Left hindlimb (tissue), 1 donor: ENCODE measurements around the gene GOLGA6L6.
"Not testable (repeated sequence)": the region's sequence is repeated elsewhere in the genome, so short reads cannot be mapped to it uniquely, and the experiment has no call there.

ENCODE experiments used
- DNase-seq: peaks from one replicate; pipeline ENCODE4 v3.0.0-alpha.2; 2018

Gene GOLGA6L6, protein sequence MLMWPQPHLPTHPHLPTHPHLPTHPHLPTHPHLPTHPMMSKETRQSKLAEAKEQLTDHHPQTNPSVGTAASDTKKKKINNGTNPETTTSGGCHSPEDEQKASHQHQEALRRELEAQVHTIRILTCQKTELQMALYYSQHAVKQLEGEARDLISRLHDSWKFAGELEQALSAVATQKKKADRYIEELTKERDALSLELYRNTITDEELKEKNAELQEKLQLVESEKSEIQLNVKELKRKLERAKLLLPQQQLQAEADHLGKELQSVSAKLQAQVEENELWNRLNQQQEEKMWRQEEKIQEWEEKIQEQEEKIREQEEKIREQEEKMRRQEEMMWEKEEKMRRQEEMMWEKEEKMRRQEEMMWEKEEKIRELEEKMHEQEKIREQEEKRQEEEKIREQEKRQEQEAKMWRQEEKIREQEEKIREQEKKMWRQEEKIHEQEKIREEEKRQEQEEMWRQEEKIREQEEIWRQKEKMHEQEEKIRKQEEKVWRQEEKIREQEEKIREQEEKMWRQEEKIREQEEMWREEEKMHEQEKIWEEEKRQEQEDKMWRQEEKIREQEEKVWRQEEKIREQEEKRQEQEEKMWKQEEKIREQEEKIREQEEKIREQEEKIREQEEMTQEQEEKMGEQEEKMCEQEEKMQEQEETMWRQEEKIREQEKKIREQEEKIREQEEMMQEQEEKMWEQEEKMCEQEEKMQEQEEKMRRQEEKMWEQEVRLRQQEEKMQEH

DNA sequence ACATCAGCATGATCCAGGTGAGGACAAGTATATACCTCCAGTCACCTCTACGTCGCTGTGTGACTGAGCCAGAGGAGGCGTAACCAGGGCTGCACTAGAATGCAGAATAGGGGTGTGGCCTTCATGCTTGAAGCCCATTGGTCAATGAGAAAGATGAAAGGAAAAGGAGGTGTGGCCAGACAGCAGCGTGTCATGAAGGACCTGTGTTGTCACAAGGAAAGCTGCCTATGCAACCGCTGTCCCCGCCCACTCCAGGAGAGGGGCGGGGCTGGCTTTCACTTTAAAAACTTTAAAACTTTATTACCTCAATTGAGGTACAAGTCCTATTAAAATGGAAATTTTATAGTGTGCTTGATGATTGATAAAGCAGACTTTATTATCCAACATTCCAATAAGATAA is at the start of gene GOLGA6L6:
Gene GOLGA6L6 (minus strand): TSS at position 101 of the 400 bp plus-strand sequence. CDS start 91 bp downstream, at position 10.
- not testable (repeated sequence) for DNase-seq

DNA sequence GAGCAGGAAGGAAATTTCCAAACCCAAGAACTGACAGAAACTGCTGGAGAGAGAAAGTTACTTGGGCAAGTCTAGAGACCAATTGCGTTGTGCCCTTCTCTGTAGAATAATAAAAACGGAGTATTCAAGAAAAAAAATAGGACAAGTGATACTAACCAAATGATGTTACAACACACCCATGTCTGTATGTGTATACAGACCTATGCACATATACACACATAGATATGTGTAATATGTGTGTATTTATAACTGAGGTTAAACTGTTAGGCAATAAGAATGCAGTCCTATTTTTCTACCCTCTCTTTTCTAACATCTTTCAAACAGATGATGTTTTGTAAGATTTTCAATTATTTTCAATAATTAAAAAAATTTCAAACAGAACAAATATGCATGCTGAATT is 48.5 kb upstream of the GOLGA6L6 start:
- DNase-seq = not testable (repeated sequence)

DNA sequence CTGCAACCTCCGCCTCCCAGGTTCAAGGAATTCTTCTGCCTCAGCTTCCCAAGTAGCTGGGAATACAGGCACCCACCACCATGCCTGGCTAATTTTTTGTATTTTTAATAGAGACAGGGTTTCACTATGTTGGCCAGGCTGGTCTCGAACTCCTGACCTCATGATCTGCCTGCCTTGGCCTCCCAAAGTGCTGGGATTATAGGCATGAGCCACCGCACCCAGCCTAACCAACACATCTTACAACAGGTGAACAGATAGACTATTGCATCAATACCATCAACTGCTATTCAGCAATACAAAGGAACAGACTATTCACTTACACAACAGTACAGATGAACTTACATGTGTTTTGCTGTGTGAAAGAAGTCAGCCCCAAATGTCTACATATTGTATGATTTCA is 45.2 kb upstream of the GOLGA6L6 start:
- DNase-seq = not testable (repeated sequence)

DNA sequence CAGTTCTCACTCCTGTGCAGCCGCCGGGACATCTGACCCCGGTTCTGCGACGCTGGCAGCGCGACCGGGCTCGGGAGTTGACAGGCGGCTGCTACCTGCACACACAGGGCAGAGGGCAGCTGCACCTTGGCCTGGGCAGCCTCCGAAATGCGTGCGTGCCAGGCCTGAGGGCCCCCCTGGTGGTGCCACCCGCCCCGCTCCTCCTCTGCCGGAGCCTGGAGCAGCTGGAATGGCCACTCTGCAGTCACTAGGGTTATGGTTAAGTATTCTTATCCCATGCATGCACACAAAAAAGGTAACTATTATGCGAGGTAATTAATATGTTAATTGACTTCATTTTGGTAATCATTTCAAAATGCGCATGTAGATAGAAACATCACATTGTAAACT is 41.1 kb upstream of the GOLGA6L6 start:
- not testable (repeated sequence) for DNase-seq

DNA sequence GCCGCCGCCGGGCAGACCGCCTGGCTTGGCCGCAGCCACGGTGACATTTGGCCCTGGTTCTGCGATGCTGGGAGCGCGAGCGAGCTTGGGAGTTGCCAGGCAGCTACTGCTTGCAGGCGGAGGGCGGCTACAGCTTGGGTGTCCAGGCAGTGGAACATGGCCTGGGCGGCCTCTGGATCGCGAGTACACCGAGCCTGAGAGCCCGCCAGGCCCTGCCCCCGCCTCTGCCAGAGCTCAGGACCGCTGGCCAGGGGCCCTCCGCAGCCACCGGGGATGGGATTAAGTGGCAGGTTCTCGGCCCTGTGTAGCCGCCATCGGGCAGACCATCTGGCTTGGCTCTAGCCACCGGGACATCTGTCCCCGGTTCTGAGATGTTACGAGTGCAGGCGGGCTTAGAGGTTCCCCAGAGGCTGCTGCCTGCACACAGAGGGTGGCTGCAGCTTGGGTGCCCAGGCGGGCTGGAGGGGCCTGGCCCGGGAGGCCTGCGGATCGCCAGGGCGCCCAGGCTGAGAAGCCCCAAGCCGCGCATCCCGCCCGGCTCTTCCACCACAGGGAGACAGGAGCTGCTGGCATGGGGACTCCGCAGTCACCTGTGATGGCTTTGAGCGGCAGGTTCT is 40.6 kb upstream of the GOLGA6L6 start:
- not testable (repeated sequence) for DNase-seq

DNA sequence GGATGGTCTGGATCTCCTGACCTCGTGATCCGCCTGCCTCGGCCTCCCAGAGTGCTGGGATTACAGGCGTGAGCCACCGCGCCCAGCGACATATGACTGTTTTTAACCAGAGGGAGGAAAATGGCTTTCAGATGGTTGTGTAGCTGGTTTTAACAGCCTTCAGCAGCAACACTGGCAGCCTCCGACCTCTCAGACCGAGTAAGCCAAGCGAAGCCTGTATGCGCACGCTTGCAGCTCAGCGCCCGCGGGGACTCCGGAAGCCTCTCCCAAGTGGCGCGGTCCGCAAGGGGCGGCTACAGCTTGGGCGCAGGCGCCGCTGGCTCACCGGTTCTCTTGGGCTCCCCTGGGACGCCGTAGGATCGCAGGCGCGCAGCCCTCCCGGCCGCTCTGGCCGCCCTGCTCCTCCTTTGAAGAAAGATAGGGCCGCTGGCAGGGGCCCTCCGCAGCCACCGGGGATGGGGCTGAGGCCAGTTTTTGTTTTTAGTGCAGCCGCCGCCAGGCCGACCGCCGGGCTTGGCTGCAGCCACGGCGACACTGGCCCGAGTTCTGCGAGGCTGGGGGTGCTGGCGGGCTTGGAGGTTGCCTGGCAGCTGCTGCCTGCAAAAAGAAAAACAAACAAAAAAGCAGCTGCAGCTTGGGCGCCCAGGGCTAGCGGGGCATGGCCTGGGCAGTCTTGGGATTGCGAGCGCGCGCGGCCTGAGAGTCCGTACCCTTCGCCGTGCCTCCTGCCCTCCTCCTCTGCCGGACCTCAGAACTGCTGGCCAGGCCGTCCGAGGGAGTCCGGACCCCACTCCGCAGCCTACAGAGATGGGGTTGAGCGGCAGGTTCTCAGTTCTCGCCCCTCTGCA is 39.9 kb upstream of the GOLGA6L6 start:
- DNase-seq = not testable (repeated sequence)

DNA sequence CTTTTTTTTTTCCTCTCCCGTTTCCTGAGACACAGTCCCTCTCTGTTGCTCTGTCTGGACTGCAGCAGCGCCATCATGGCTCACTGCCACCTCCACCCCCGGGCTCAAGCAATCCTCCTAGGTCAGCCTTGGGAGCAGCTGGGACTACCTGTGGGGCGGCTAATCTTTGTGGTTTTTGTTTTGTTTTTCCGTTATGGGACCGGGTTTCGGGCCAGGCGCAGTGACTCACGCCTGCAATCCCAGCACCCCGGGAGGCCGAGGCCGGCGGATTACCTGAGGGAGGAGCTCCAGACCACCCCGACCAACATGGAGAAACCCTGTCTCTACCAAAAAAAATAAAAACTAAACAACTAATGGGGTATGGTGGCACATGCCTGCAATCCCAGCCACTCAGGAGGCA is 38.1 kb upstream of the GOLGA6L6 start:
- DNase-seq = not testable (repeated sequence)

DNA sequence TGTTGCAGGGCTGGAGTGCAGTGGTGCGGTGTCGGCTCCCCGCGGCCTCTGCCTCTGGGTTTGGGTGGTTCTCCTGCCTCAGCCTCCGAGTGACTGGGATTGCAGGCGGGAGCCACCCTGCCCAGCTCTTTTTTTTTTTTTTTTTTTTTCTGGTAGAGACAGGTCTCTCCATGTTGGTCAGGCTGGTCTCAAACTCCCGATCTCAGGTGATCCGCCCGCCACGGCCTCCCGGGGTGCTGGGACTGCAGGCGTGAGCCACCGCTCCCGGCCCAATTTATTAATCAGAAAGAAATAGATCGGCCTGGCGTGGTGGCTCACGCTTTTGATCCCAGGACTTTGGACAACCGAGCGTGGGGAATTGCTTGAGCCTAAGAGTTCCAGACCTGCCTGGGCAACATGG is 9.7 kb upstream of the GOLGA6L6 start:
- not testable (repeated sequence) for DNase-seq

DNA sequence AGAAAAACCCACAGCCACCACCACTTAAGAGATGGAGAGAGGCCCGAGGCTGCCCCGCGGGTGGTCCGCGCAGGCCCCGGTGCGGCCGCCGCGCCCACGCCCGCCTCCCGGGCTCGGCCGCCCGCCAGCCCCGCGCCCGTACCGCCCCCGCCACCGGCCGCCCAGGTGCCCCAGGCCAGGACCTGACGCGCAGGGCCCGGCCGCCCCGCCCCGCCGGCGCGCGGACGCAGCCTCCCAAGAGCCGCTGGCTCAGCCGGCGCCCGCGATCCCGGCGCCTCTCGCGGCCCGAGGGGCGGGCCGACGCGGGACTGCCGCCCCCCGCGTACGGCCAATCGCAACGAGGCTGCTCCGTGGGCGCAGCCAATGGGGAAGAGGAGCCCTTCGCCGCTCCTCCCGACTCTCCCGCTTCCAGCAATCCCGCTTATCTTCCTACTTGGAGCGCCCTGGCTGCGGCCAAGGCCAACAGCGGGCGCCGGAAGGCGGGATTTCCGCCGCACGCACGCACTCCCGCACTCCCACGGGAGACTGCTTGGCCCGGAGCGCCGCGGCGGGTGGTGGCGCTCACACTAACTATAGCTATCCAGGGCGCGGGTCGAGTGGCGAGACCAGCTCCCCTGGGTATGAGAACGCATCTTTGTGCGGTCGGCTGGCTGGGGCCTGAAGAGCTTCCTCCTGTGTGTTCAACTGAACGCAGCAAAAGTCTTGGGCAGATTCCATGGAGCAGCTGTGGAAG is 35.5 kb downstream of the GOLGA6L6 start:
- not testable (repeated sequence) for DNase-seq

DNA sequence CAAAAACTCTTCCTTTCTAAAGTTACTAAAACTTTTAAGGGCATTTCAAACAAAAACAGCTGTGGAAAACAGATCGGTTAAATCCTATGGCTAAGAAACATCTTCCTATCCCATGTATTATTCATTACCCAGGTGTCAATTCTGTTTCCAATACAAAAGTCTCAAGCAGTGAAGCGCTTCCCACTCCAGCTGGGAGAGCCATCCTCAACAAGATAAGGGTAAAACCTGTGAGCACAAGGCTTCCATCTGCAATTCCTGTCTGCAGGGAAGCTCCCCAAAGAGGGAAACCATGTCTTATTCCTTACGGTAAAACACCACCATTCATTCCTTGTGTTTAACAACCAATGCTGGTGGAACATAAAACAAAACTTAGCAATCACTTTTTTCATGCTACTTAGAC is 38.8 kb downstream of the GOLGA6L6 start:
- not testable (repeated sequence) for DNase-seq

DNA sequence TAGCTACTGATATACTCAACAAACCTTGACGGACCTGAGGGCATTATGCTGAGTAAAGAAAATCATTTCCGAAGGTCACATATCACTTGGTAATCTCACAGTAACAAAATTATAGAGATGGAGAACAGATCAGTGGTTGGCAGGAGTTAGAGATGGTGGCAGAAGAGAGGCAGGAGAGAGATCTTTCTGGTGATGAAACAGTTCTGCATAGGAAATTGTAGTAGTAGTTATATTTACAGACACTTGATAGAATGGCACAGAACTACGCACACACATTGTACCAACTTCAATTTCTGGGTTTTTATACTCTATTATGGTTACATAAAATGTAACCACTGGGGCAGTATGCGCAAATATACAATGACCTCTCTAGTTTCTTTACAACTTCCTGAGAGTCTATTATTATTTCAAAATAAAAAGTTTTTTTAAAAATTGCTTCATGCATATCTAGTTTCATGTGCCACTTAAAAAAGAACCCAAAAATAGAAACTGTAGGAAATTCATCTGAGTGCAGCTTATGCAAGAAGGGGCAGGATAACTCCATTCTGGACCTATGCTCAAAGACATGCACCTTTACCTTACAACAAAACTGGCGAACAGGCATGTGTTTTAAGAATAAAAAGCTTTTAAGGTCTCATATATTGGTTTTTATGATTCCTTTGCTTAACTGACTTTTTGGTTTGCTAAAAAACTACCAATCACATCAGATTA is 39.9 kb downstream of the GOLGA6L6 start:
- DNase-seq = not testable (repeated sequence)

DNA sequence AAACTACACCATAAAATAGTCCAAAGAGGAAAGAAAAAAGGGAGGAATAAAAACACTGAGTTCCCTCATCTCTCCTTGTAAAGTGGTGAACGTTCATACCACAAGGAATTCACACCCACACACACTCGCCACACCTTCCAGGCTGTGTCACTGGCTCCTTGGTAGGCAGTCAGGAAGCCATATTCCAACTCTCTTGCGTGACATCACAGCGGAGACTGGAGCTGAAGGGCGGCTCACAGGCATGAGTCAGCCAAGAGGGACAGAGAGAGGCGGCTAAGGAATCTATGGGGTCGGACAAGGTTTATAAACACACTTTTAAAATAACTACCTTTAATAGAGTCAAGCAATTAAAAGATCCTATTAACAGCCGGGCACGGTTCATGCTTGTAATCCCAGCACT is 43.8 kb downstream of the GOLGA6L6 start:
- DNase-seq = not testable (repeated sequence)

DNA sequence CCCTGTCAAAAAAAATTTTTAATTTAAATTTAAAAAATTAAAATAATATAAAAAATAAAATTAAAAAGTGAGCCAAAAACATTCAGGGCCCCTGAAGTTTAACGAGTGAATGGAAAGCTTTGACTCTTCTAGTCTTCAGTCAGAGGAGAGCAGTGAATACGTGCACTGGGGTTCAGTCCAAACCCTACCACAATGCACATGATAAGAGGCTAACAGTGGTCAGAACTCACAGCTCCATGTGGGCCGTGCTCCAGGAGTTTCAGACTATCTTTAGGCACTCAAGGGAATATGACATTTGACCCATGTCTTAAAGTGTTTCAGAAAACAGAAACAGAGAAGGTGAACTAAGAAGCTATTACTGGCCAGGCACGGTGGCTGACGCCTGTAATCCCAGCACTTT is 48.6 kb downstream of the GOLGA6L6 start:
- DNase-seq = not testable (repeated sequence)

DNA sequence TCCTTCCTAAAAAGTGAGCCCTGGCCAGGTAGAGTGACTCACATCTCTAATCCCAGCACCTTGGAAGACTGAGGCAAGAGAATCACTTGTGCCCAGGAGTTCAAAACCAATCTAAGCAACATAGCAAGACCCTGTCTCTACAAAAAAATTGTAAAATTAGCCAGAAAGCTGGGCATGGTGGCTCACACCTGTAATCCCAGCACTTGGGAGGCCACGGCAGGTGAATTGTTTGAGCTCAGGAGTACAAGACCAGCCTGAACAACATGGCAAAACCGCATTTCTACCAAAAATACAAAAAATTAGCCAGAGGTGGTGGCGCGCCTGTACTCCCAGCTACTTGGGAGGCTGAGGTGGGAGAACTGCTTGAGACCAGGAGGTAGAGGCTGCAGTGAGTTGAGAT is 49.0 kb downstream of the GOLGA6L6 start:
- not testable (repeated sequence) for DNase-seq

DNA sequence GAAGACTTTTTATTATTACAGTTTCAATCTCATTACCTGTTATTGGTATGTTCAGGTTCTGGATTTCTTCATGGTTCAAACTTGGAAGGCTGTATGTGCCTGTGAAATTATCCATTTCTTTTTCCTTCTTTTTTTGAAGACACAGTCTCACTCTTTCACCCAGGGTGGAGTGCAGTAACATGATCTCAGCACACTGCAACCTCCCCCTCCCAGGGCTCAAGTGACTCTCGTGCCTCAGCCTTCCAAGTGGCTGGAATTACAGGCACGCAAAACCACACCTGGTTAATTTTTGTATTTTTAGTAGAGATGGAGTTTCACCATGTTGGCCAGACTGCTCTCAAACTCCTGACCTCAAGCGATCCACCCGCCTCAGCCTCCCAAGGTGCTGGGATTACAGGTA is 52.3 kb downstream of the GOLGA6L6 start:
- not testable (repeated sequence) for DNase-seq
